NCI-H526 (cell line): Measurements from ENCODE around the gene HMCN2.

Experiments
- DNase-seq, 2 experiments: peaks; one replicate each; lab custom pipeline; 2025; lab: John Stamatoyannopoulos, UW

Gene HMCN2

GRCh38 chr9:130366072-130366471 lies 100.5 kb downstream of the HMCN2 start:
- no peak for DNase-seq

- no peak for DNase-seq
These were observed 101.5 kb downstream of the HMCN2 start for GRCh38 chr9:130366888-130367550.

GRCh38 chr9:130368631-130369103 lies 103.1 kb downstream of the HMCN2 start:
- no peak for DNase-seq

- DNase-seq: no peak
These were observed 104.7 kb downstream of the HMCN2 start for GRCh38 chr9:130370226-130370625.

- DNase-seq: no peak
These were observed 105.8 kb downstream of the HMCN2 start for GRCh38 chr9:130371196-130371966.

GRCh38 chr9:130372057-130372456 lies 106.5 kb downstream of the HMCN2 start:
- no peak for DNase-seq

- DNase-seq: no peak
These were observed 108.2 kb downstream of the HMCN2 start for GRCh38 chr9:130373679-130374325.

- no peak for DNase-seq
These were observed 112.1 kb downstream of the HMCN2 start for GRCh38 chr9:130377612-130378011.

GRCh38 chr9:130378875-130379648 lies 113.5 kb downstream of the HMCN2 start:
- DNase-seq: no peak

GRCh38 chr9:130379649-130379970 lies 114.0 kb downstream of the HMCN2 start:
- no peak for DNase-seq

- DNase-seq: no peak
These were observed 115.4 kb downstream of the HMCN2 start for GRCh38 chr9:130380920-130381469.

- DNase-seq: no peak
These were observed 116.1 kb downstream of the HMCN2 start for GRCh38 chr9:130381660-130382059.

- no peak for DNase-seq
These were observed 116.5 kb downstream of the HMCN2 start for GRCh38 chr9:130382096-130382495.

- no peak for DNase-seq
These were observed 117.2 kb downstream of the HMCN2 start for GRCh38 chr9:130382636-130383349.

GRCh38 chr9:130383350-130383715 lies 117.8 kb downstream of the HMCN2 start:
- DNase-seq: no peak

- no peak for DNase-seq
These were observed 118.6 kb downstream of the HMCN2 start for GRCh38 chr9:130383979-130384676.

- DNase-seq: no peak
These were observed 119.7 kb downstream of the HMCN2 start for GRCh38 chr9:130385257-130385656.

GRCh38 chr9:130387398-130387797 lies 121.8 kb downstream of the HMCN2 start:
- no peak for DNase-seq

GRCh38 chr9:130387905-130388304 lies 122.3 kb downstream of the HMCN2 start:
- no peak for DNase-seq

GRCh38 chr9:130390390-130390789 lies 124.8 kb downstream of the HMCN2 start:
- DNase-seq: no peak

- DNase-seq: no peak
These were observed 125.4 kb downstream of the HMCN2 start for GRCh38 chr9:130390986-130391385.
